ENCODE measurements around the gene MGAT4A. TPM values are rescaled to one million over a fixed set of nuclear protein-coding genes. Genes with fewer than 3 reads are reported as not detected.

MGAT4A gene
- total RNA-seq, 4 donors from 2014 or later = 20.4 to 59.6 (median 39.8) TPM

GRCh38 chr2:98615481-98615880 lies 115.5 kb downstream of the MGAT4A start:
- H3K4me3 ChIP-seq (replicated peaks in 1 of 3) = no peak overlapping the region
- no peaks in the 10 kb centered on the region for H3K27me3 ChIP-seq
- TF ChIP-seq POLR2A (IDR thresholded peaks at IDR 0.05) (no peak), CTCF (IDR thresholded peaks at IDR 0.05) (no peak)
- H3K9me3 ChIP-seq = no peaks in the 10 kb centered on the region
- no peak overlapping the region for H3K27ac ChIP-seq
- H3K36me3 ChIP-seq = peaks cover 20 to 63% of the 10 kb centered on the region in 2 donors
- intact Hi-C loops (cut with DNase I) = no loop called here
- peaks cover 3 to 7% of the 10 kb centered on the region in 2 donors for H3K4me1 ChIP-seq
- DNase-seq = no peak
- 91 to 93% methylated on average over 5 of the region's 5 CpGs for WGBS, 2 donors

GRCh38 chr2:98614024-98614739 lies 116.8 kb downstream of the MGAT4A start:
- WGBS, 2 donors = 94 to 97% methylated on average over 9 of the region's 9 CpGs
- intact Hi-C loops (cut with DNase I) = no loop called here
- Histone ChIP-seq H3K27me3 (no peaks in the 10 kb centered on the region), H3K9me3 (no peaks in the 10 kb centered on the region), H3K36me3 (peaks cover 16 to 65% of the 10 kb centered on the region in 2 donors), H3K4me1 (peaks cover 16 to 18% of the 10 kb centered on the region in 2 donors), H3K4me3 (replicated peaks in 1 of 3) (no peak overlapping the region), H3K27ac (no peak overlapping the region)
- TF ChIP-seq CTCF (IDR thresholded peaks at IDR 0.05) (no peak), POLR2A (IDR thresholded peaks at IDR 0.05) (no peak)
- DNase-seq = no peak

GRCh38 chr2:98608962-98609604 lies 121.8 kb downstream of the MGAT4A start:
- intact Hi-C loops (cut with DNase I) = loop anchor here (10.0 kb wide), 1 partner anchor 164 kb away; the partner anchor contains the start of gene INPP4A
- no peak for TF ChIP-seq POLR2A (IDR thresholded peaks at IDR 0.05)
- TF ChIP-seq CTCF (IDR thresholded peaks at IDR 0.05) = no peak
- Histone ChIP-seq H3K4me1 (peaks cover 31 to 36% of the 10 kb centered on the region in 2 donors), H3K36me3 (peaks cover 8 to 27% of the 10 kb centered on the region in 2 donors), H3K27me3 (no peaks in the 10 kb centered on the region), H3K4me3 (replicated peaks in 1 of 3) (peak overlapping the region; percentile 65 to 78 (median 77)), H3K9me3 (no peaks in the 10 kb centered on the region), H3K27ac (peak overlapping the region; percentile 86 to 96 (median 91))
- DNase-seq = peak; percentile 4 to 27
- WGBS, 2 donors = 3 to 4% methylated on average over 23 to 26 of the region's 29 CpGs

GRCh38 chr2:98608116-98608961 lies 122.6 kb downstream of the MGAT4A start, which contains the start of the genes COA5 and UNC50:
Gene COA5, minus strand, starts transcription at chr2:98608512. Its CDS starts 107 bp downstream, at chr2:98608405.
Gene UNC50, plus strand, starts transcription at chr2:98608589. Its CDS starts 1,171 bp downstream, at chr2:98609760.
- H3K27ac ChIP-seq = peak within 1 kb of the TSS; percentile 86 to 96 (median 91)
- H3K4me1 ChIP-seq = peaks cover 31 to 36% of the 10 kb centered on the region in 2 donors
- peak within 1 kb of the TSS; percentile 65 to 78 (median 77) for H3K4me3 ChIP-seq (replicated peaks in 1 of 3)
- H3K36me3 ChIP-seq = peaks cover 8 to 22% of the 10 kb centered on the region in 2 donors
- TF ChIP-seq CTCF (IDR thresholded peaks at IDR 0.05) = peak in 2 of 6 experiments; percentile 8 to 15
- peak in 1 of 2 donors; percentile 86 for TF ChIP-seq POLR2A (IDR thresholded peaks at IDR 0.05)
- WGBS, 2 donors = 0% methylated on average over 42 to 43 of the region's 93 CpGs
- H3K27me3 ChIP-seq = no peaks in the 10 kb centered on the region
- intact Hi-C loops (cut with DNase I) = loop anchor here (10.0 kb wide), 1 partner anchor 164 kb away; the partner anchor contains the start of gene INPP4A
- peak; percentile 87 for DNase-seq
- H3K9me3 ChIP-seq = no peaks in the 10 kb centered on the region
